ENCODE data around the gene KIF5A. TPM values are rescaled to one million over a fixed set of nuclear protein-coding genes. Genes with fewer than 3 reads are reported as not detected.

Gene KIF5A
- total RNA-seq, 1 donor from 2014 or later = 0.40 TPM

DNA sequence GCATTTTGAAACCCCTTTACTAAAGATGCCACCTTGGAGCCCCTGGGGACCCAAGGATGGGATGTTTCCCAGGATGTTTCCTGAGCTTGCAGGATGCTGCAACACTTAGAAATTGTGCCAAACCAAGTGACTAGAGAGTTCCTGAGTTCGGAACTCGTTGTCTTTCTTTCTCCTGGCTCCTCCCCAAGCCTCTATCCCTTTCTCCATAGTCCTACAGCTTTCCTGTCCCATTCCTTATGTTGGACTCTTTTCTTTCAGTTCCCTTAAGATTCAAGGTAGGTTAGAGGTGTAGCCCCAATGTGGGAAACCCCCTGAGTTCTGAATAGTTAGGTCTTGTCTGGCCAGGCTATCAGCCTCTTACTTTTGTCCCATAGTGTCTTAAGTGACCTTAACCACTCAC, 1.4 kb upstream of the KIF5A start:
- Mint-ChIP-seq H3K4me3 (no peak overlapping the region), H3K4me1 (peaks cover 16% of the 10 kb centered on the region), H3K36me3 (peaks cover 2% of the 10 kb centered on the region), H3K9me3 (no peaks in the 10 kb centered on the region), H3K27me3 (ENCODE audit: low read depth) (peaks cover 64% of the 10 kb centered on the region), H3K27ac (no peak overlapping the region)
- DNase-seq (ENCODE audit: low spot score in 2 of 2, unreplicated experiment in 2 of 2) = no peak
- TF ChIP-seq, protein P1, sequence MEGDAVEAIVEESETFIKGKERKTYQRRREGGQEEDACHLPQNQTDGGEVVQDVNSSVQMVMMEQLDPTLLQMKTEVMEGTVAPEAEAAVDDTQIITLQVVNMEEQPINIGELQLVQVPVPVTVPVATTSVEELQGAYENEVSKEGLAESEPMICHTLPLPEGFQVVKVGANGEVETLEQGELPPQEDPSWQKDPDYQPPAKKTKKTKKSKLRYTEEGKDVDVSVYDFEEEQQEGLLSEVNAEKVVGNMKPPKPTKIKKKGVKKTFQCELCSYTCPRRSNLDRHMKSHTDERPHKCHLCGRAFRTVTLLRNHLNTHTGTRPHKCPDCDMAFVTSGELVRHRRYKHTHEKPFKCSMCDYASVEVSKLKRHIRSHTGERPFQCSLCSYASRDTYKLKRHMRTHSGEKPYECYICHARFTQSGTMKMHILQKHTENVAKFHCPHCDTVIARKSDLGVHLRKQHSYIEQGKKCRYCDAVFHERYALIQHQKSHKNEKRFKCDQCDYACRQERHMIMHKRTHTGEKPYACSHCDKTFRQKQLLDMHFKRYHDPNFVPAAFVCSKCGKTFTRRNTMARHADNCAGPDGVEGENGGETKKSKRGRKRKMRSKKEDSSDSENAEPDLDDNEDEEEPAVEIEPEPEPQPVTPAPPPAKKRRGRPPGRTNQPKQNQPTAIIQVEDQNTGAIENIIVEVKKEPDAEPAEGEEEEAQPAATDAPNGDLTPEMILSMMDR (IDR thresholded peaks at IDR 0.05; ENCODE audit: unreplicated experiment) = no peak

DNA sequence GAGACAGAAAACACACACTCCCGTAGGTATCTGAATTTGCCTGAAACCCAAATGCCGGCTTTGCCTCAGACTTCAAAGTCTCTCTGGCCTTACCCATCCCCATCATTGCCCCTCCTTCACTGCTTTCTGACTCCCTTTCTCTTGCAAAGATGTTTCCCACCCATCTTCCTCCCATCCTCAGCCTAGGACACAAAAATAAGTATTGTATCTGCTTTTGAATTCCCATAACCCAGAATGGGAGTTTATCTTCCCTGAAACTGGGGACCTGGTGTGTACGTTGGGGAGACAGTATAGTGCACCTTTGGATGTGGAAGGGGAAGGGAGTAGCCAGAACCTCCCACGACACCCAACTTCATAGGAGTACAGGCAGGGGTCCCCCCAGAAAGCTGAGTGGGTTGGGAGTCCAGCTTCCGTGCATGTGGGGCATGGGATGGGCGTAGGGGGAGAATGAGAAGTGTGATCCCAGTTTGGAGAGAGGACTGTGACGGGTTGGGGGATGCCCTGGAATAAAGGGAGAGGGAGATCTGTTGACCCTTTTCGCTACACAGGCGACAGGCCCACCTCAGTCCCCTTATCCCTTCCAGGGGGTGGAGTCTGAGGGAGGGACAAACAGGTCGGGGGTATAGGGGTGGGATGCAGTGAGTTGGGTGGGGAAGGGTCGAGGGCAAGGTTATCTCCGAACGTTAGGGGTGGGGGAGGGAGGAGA, 488 bp upstream of the KIF5A start:
- Mint-ChIP-seq H3K4me1 (peaks cover 21% of the 10 kb centered on the region), H3K9me3 (no peaks in the 10 kb centered on the region), H3K27me3 (ENCODE audit: low read depth) (peaks cover 73% of the 10 kb centered on the region), H3K36me3 (peaks cover 2% of the 10 kb centered on the region), H3K4me3 (peak overlapping the region; percentile 39), H3K27ac (no peak overlapping the region)
- DNase-seq (ENCODE audit: low spot score in 2 of 2, unreplicated experiment in 2 of 2) = no peak
- TF ChIP-seq, protein P1 (IDR thresholded peaks at IDR 0.05; ENCODE audit: unreplicated experiment) = no peak

DNA sequence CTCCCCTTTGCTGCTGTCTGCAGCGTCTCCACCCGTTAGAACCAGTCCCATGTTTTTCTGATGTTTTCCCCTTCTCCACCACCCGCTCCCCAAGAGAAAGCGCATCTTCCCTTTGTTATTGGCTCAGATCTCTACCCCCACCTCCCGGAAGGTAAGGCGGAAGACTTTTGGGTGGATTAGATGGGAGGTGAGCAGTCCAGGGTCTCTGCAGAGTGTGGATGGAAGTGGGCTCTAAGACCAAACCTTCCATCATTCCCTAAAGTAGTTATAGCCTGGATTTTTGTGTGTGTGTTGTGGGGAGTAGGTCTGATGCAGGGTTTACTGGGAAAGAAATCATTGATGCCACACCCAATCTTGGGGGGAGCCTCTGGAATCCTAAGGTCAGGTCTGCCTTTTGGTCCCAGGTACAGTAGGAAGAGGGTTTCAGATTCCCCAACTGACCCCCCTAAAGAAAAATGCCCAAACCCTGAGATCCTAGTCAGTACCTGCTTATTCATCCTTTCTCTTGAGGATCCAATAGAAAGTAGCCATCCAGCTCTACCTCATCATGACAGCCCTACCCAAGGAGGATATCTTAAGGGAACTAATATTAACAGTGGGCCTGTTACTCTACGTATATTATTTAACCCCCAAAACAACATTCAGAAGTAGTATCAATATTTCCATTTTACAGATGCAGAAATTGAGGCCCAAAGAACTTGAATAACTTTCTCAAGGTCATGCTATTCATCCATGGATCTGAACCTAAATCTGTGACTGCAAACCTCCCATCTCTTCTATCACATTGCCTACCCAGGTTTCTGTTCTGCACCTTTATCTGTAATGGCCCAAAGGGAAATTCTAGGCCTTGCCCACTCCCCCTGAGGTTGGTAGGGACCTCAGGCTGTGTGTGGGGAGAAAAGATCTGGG, 1.1 kb downstream of the KIF5A start:
- Mint-ChIP-seq H3K27ac (no peak overlapping the region), H3K27me3 (ENCODE audit: low read depth) (peaks cover 80% of the 10 kb centered on the region), H3K36me3 (no peaks in the 10 kb centered on the region), H3K9me3 (no peaks in the 10 kb centered on the region), H3K4me1 (peaks cover 9% of the 10 kb centered on the region), H3K4me3 (peak overlapping the region; percentile 31)
- no peak for DNase-seq (ENCODE audit: low spot score in 2 of 2, unreplicated experiment in 2 of 2)
- TF ChIP-seq, protein P1 (IDR thresholded peaks at IDR 0.05; ENCODE audit: unreplicated experiment) = no peak

DNA sequence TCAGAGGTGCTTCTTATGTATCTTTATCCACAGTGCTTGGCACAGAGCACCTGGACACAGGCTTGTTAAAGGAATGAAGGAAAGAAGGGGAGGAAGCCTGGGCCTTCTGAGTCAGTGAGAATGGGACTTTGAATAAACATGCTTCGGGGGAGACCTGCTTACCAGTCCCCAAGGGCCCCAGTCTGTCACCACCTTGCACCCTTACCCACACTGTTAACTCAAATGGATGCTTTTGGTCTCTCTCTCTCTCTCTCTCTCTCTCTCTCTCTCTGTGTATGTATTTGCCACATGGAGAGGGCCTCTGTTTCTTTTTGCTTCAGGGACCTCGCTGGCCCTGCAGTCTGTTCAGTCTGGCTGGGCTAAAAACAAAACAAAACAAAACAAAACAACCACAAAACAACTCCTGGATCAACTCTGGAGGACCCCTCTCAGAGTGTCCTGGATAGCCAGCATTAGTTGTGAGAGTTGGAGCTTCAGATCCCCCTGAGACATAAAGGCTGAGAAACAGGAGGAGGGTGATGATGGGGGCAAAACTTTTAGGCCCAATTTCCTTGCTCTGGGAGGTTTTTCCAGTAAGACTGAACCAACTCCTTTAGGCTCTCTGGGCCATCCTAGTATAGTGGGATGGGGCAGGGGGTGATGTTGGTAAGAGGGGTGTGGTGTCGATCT, 1.9 kb downstream of the KIF5A start:
- DNase-seq (ENCODE audit: low spot score in 2 of 2, unreplicated experiment in 2 of 2) = no peak
- H3K9me3 Mint-ChIP-seq = no peaks in the 10 kb centered on the region
- no peaks in the 10 kb centered on the region for H3K36me3 Mint-ChIP-seq
- peaks cover 83% of the 10 kb centered on the region for H3K27me3 Mint-ChIP-seq (ENCODE audit: low read depth)
- H3K27ac Mint-ChIP-seq = no peak overlapping the region
- TF ChIP-seq, protein P1 (IDR thresholded peaks at IDR 0.05; ENCODE audit: unreplicated experiment) = no peak
- H3K4me1 Mint-ChIP-seq = peaks cover 5% of the 10 kb centered on the region
- no peak overlapping the region for H3K4me3 Mint-ChIP-seq

DNA sequence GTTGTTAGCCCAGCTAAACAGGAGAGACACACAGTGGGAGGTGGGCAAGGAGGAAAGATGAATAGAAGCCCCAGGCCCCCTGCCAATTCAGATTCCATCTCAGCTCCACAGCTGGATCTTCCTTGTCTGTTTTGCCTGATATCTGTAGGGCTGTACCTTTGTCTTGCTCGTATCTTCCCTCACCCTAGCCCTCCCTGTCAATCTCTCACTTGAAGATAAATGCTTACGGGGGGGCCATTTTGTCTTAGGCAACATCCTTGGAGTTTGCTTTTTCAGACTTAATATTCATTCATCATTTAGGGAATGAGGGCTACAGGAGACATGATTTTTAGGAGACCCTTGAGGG, 2.4 kb downstream of the KIF5A start:
- no peak for DNase-seq (ENCODE audit: low spot score in 2 of 2, unreplicated experiment in 2 of 2)
- peaks cover 80% of the 10 kb centered on the region for H3K27me3 Mint-ChIP-seq (ENCODE audit: low read depth)
- no peak overlapping the region for H3K4me3 Mint-ChIP-seq
- TF ChIP-seq, protein P1 (IDR thresholded peaks at IDR 0.05; ENCODE audit: unreplicated experiment) = no peak
- H3K9me3 Mint-ChIP-seq = no peaks in the 10 kb centered on the region
- H3K36me3 Mint-ChIP-seq = no peaks in the 10 kb centered on the region
- no peak overlapping the region for H3K27ac Mint-ChIP-seq
- peaks cover 5% of the 10 kb centered on the region for H3K4me1 Mint-ChIP-seq
